OCI-LY7 (cell line): ENCODE measurements around the gene NINJ2. TPM values are rescaled to one million over a fixed set of nuclear protein-coding genes. Genes with fewer than 3 reads are reported as not detected.

Experiments
- BruUV-seq: library from RNA; stranded (reverse); fragments of 400-500 nt; replicated peaks from 2 replicates; lab custom pipeline; 2021; lab: Mats Ljungman, UMichigan
- CTCF ChIA-PET: fragments of 300-600 bp; sonication (Branson Sonifier 250); formaldehyde crosslinking; loops from one replicate; lab custom pipeline; 2022; ENCODE audit warnings: antibody characterized with exemption; ENCODE audit not compliant: unreplicated experiment; lab: Charles Lee
- POLR2A ChIA-PET: fragments of 300-600 bp; sonication (Branson Sonifier 250); formaldehyde crosslinking; loops from one replicate; lab custom pipeline; 2022; ENCODE audit warnings: antibody characterized with exemption; lab: Charles Lee
- DNase-seq: peaks from one replicate; pipeline ENCODE4 v3.0.0-alpha.2; 2015; ENCODE audit warnings: low spot score
- H2AFZ ChIP-seq: fragments of 200-600 bp; sonication (generic), shearing (Covaris generic); 2 replicates; pipeline ENCODE4 v1.6.1; 2014; ENCODE audit warnings: mild to moderate bottlenecking, antibody characterized with exemption, low read length, moderate library complexity
- H3K27ac ChIP-seq: fragments of 200-600 bp; sonication (generic); 2 replicates; pipeline ENCODE4 v1.5.1; 2014; ENCODE audit warnings: mixed run types, low read depth, mild to moderate bottlenecking, moderate library complexity, low read length, inconsistent platforms; ENCODE audit not compliant: poor library complexity, severe bottlenecking
- H3K36me3 ChIP-seq: fragments of 200-600 bp; sonication (generic); 2 replicates; pipeline ENCODE4 v1.6.1; 2014; ENCODE audit warnings: mild to moderate bottlenecking, antibody characterized with exemption, low read length, moderate library complexity, mixed read lengths; ENCODE audit not compliant: insufficient read depth
- H3K4me1 ChIP-seq: fragments of 200-600 bp; sonication (generic); 2 replicates; pipeline ENCODE4 v1.5.1; 2014; ENCODE audit warnings: mild to moderate bottlenecking, low read length; ENCODE audit not compliant: insufficient read depth, poor library complexity, severe bottlenecking
- H3K4me2 ChIP-seq: fragments of 200-600 bp; sonication (generic); 2 replicates; pipeline ENCODE4 v1.6.1; 2014; ENCODE audit warnings: mild to moderate bottlenecking, low read length
- H3K4me3 ChIP-seq: fragments of 200-600 bp; sonication (generic); 2 replicates; pipeline ENCODE4 v1.5.1; 2014; ENCODE audit warnings: mild to moderate bottlenecking, low read depth, low read length; ENCODE audit not compliant: poor library complexity, severe bottlenecking
- H3K79me2 ChIP-seq: fragments of 200-600 bp; sonication (generic); 2 replicates; pipeline ENCODE4 v1.6.1; 2016; ENCODE audit warnings: low read depth, mild to moderate bottlenecking, low read length, moderate library complexity, mixed read lengths; ENCODE audit not compliant: insufficient read depth
- H3K9me2 ChIP-seq: fragments of 200-600 bp; sonication (generic); 2 replicates; pipeline ENCODE4 v1.6.1; 2016; ENCODE audit warnings: mild to moderate bottlenecking, low read length, mixed read lengths; ENCODE audit not compliant: insufficient read depth
- H3K9me3 ChIP-seq: fragments of 200-600 bp; sonication (generic); 2 replicates; pipeline ENCODE4 v1.6.1; 2014; ENCODE audit warnings: mild to moderate bottlenecking, mixed run types, low read length, mixed read lengths
- H4K20me1 ChIP-seq: fragments of 200-600 bp; sonication (generic); 2 replicates; pipeline ENCODE4 v1.6.1; 2014; ENCODE audit warnings: mild to moderate bottlenecking, antibody characterized with exemption, low read length, moderate library complexity, mixed read lengths; ENCODE audit not compliant: insufficient read depth
- CTCF ChIP-seq: fragments of 200-600 bp; sonication (generic); conservative IDR thresholded peaks from 2 replicates; pipeline ENCODE4 v1.5.1; 2014; ENCODE audit warnings: mild to moderate bottlenecking, antibody characterized with exemption, low read length, moderate library complexity, mixed read lengths
- EZH2phosphoT487 ChIP-seq: fragments of 200-600 bp; sonication (generic); IDR thresholded peaks from 2 replicates; pipeline ENCODE4 v1.6.1; 2018; ENCODE audit warnings: low read depth, borderline replicate concordance, mild to moderate bottlenecking, mixed run types, antibody characterized with exemption, low read length, moderate library complexity, mixed read lengths
- intact Hi-C: fragments of 100-400 bp; cut with micrococcal nuclease; formaldehyde crosslinking; loops from one replicate; pipeline ENCODE4 v1.10.0; 2022; ENCODE audit not compliant: unreplicated experiment
- total RNA-seq, 2 experiments: library from RNA; depleted of rRNA in 1 of 2; stranded (reverse); fragments of >200 nt in 1 of 2; shearing (Covaris generic) in 1 of 2; gene quantifications; 2 replicates each; pipeline ENCODE4 v1.2.3, GENCODE V29; 2014 to 2022

NINJ2 gene
- total RNA-seq, 2 experiments from 2014 or later: 0.79 to 4.4 TPM

DNA sequence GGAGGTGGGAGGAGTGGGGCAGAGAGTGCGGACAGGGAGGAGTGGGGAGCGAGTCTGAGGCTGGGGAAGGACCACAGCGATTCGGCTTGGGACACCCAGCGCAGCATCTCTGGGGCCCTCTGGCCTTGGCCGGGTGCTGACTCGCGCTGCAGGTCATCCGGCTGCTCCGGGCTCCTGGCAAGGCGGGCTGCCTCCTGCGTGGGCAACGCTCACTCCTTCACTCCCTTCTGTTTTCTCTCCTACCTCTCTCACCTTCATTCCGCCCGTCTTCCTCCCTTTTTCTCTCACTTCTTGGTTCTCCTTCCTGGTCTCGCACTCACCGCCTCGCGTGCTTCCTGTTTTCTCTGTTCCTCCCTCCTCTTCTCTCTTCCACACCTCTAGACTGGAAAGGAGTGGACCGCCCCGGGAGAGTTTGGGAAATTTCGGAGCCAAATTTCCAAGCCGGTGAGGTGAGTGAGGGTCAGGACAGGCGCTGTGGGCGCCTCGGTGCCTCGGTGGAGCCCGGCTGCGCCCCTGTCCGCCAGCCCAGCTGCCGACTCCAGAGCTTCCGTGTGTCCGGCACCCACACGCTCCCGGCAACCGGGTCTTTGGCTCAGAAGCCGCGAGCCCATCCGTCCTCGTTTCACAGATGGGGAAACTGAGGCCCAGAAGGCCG, 116.9 kb downstream of the NINJ2 start:
- ChIA-PET POLR2A (interaction anchor here (2.1 kb wide), 1 partner anchor 96 kb away, joined by 4 read pairs; no protein-coding TSS in a partner anchor), CTCF (interaction anchor here (0.7 to 1.3 kb wide), 2 partner anchors 9 to 381 kb away, joined by 3 read pairs; no protein-coding TSS in a partner anchor)
- no peak for TF ChIP-seq EZH2phosphoT487
- TF ChIP-seq CTCF: no peak
- Histone ChIP-seq H3K9me3 (no peaks in the 10 kb centered on the region), H3K4me2 (no peak overlapping the region), H3K9me2 (no peaks in the 10 kb centered on the region), H3K4me3 (no peak overlapping the region), H3K27ac (no peak overlapping the region), H3K79me2 (no peaks in the 10 kb centered on the region), H3K36me3 (no peaks in the 10 kb centered on the region), H2AFZ (no peak overlapping the region), H3K4me1 (no peaks in the 10 kb centered on the region), H4K20me1 (no peaks in the 10 kb centered on the region)
- intact Hi-C loops: loop anchor here (2.0 kb wide), 1 partner anchor 38 kb away; no protein-coding TSS in a partner anchor
- DNase-seq: no peak
- BruUV-seq: no TSS peak

- H4K20me1 ChIP-seq: no peaks in the 10 kb centered on the region
- no peaks in the 10 kb centered on the region for H3K4me1 ChIP-seq
- DNase-seq: no peak
- H3K9me3 ChIP-seq: no peaks in the 10 kb centered on the region
- H3K9me2 ChIP-seq: no peaks in the 10 kb centered on the region
- H2AFZ ChIP-seq: no peak overlapping the region
- no TSS peak for BruUV-seq
- ChIA-PET POLR2A (no interaction called here), CTCF (no interaction called here)
- H3K4me3 ChIP-seq: no peak overlapping the region
- H3K79me2 ChIP-seq: no peaks in the 10 kb centered on the region
- no peaks in the 10 kb centered on the region for H3K36me3 ChIP-seq
- intact Hi-C loops: loop anchor here (2.0 kb wide), 1 partner anchor 37 kb away; no protein-coding TSS in a partner anchor
- no peak overlapping the region for H3K27ac ChIP-seq
- no peak for TF ChIP-seq EZH2phosphoT487
- no peak for TF ChIP-seq CTCF
- no peak overlapping the region for H3K4me2 ChIP-seq
Measured at GRCh38 chr12:545835-546234, 117.4 kb downstream of the NINJ2 start.

- DNase-seq: no peak
- Histone ChIP-seq H3K79me2 (no peaks in the 10 kb centered on the region), H3K4me3 (no peak overlapping the region), H3K4me1 (no peaks in the 10 kb centered on the region), H3K9me3 (no peaks in the 10 kb centered on the region), H3K4me2 (no peak overlapping the region), H3K9me2 (no peaks in the 10 kb centered on the region), H3K27ac (no peak overlapping the region), H2AFZ (no peak overlapping the region), H3K36me3 (no peaks in the 10 kb centered on the region), H4K20me1 (no peaks in the 10 kb centered on the region)
- BruUV-seq: no TSS peak
- TF ChIP-seq EZH2phosphoT487 (no peak), CTCF (no peak)
- ChIA-PET POLR2A (no interaction called here), CTCF (interaction anchor here (1.0 kb wide), 1 partner anchor 9 kb away, joined by 3 read pairs; no protein-coding TSS in a partner anchor)
- intact Hi-C loops: no loop called here
Measured at GRCh38 chr12:544941-545635, 118.2 kb downstream of the NINJ2 start.
